HG03342 (cell line): ENCODE measurements around the gene ARRB2.
"Not testable (repeated sequence)": the region's sequence is repeated elsewhere in the genome, so short reads cannot be mapped to it uniquely, and the experiment has no call there.

Experiments used
- ATAC-seq: cut with Tn5 transposase; IDR thresholded peaks from one replicate; pipeline ENCODE4 v1.9.1; 2021; ENCODE audit warnings: mild to moderate bottlenecking, moderate library complexity; ENCODE audit not compliant: unreplicated experiment

Gene ARRB2

GRCh38 chr17:4699401-4700056 lies 10.9 kb upstream of the ARRB2 start:
- not testable (repeated sequence) for ATAC-seq

GRCh38 chr17:4701116-4701515 lies 9.3 kb upstream of the ARRB2 start:
- no peak for ATAC-seq

- no peak for ATAC-seq
These were observed 7.1 kb upstream of the ARRB2 start for GRCh38 chr17:4703330-4703691.

DNA sequence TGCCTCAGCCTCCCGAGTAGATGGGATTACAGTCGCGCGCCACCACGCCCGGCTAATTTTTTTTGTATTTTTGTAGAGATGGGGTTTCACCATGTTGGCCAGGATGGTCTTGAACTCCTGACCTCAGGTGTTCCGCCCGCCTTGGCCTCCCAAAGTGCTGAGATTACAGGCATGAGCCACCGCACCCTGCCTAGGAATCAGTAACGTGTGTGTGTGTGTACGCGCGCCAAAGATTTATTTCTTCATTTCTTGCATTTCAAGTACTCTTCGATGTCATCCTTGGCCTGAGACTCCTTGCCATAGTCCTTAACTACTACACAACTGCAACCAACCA lies 5.9 kb upstream of the ARRB2 start:
- not testable (repeated sequence) for ATAC-seq

DNA sequence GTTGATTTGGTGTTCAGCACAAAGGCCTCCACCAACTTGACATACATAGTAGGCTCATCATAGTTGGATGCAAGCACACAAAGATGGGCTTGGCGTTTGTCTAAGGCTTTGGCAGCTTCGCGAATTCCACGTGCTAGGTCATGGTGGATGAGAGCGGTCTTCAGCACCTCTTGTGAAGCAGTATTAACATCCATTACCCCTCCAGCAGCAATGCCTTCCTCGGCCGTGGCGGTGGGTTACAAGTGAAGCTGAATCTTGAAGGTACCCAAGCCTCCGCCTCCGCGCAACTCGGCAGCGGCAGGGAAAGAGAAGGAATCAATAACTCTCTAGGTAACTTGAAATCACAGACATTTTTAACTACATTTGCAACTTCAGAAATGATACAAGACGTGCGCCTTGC lies 5.4 kb upstream of the ARRB2 start:
- no peak for ATAC-seq

GRCh38 chr17:4706121-4706520 lies 4.3 kb upstream of the ARRB2 start:
- ATAC-seq = no peak

DNA sequence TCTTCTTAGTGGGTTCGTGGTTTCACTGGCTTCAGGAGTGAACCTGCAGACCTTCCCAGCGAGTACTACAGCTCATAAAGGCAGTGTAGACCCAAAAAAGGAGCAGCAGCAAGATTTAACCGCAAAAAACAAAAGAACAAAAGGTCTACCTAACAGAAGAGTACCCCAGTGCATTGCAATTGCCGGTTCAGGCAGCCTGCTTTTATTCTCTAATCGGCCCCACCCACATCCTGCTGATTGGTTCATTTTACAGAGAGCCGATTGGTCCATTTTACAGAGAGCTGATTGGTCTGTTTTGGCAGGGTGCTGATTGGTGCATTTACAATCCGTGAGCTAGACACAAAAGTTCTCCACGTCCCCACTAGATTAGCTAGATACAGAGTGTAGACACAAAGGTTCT lies 2.0 kb upstream of the ARRB2 start:
- no peak for ATAC-seq

GRCh38 chr17:4710693-4711634 lies 532 bp downstream of the ARRB2 start:
- no peak for ATAC-seq

DNA sequence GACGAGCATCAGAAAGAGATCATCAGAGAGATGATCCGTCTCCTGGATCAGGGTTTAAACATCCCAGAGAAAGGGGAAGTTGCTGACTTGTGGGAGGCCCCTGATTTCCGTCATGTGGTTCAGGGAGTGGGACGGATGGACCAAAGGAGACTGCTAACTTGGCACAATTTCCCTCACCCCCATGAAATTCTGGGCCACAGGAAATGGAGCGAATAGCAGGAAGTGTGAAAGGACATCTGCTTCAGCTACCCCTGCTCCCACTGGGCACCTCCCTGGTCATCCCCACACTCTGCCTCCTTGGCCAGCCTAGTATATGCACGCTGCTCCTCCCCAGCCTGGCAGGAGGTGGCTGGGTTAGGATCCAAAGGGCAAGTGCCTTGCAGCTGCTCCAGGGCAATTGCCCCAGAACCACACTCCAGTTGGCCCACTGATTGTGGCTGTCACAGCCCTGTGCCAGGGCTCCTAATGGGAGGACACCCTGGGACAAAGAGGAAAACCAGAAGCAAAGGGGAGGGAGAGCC lies 1.3 kb downstream of the ARRB2 start:
- no peak for ATAC-seq

- ATAC-seq = no peak
These were observed 2.1 kb downstream of the ARRB2 start for GRCh38 chr17:4712526-4712925.

DNA sequence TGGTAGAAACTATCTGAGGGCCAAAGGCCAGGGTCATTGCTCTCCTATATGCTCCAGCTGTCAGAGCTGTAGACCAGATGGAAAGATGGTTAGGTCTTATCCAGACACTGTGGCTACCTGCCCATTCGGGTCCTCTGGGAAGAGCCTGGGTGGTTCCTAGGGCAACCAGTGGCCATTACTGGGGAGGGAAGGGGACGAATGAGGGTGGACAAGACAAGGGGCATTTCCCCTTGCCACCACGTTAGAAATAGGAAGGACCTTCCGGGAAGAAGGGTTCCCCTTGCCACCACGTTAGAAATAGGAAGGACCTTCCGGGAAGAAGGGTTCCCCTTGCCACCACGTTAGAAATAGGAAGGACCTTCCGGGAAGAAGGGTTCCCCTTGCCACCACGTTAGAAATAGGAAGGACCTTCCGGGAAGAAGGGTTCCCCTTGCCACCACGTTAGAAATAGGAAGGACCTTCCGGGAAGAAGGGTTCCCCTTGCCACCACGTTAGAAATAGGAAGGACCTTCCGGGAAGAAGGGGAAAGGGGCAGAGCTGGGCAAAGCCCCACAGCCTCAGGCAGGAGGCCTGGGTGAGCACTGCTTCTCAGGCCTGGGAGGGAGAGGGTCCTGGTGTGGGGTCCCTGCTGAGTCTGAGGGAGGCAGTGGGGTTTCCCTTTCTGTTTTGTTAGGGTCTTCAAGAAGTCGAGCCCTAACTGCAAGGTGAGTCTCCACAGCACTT lies 4.1 kb downstream of the ARRB2 start:
- ATAC-seq = not testable (repeated sequence)

DNA sequence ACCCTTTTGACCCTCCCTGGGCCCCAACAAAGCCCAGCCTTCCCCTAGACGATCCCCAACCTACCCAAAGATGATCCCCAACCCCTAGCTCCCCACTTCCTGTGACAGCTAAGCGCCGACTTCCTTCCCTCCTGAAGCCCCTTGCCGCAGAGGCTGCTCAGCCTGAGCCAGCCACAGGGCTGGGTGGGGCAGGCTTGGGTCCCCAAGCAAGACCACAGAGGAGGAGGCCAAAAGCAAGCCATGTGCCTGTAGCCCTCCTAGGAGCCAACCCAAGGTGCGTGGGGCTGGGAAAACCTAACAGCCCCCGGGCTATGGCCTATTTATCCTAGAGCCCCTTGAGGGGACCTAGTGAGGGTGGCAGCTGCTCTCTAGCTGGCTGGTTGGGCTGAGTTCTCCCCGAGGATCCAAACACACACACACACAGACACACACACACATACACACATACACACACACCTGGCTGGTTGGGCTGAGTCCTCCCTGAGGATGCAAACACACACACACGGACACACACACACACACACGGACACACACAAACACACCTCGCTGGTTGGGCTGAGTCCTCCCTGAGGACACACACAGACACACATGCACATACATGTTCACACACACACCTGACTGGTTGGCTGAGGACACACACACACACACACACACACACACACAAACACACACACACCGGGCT lies 4.8 kb downstream of the ARRB2 start:
- ATAC-seq = no peak

DNA sequence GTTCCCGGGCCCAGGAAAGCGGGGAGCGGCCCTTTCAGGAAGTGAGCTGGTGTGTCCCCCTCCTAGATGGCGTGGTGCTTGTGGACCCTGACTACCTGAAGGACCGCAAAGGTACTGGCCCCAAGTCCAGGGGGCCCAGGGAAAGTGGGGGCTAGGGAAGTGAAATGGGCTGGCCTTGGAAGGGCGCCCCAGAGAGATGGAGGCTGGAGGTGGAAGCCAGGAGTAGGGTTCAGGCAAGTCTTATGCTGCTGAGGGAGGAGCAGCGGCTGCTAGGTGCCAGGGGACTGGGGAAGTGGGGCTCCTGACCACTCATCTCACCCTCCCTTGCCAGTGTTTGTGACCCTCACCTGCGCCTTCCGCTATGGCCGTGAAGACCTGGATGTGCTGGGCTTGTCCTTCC lies 5.6 kb downstream of the ARRB2 start:
- ATAC-seq = no peak

DNA sequence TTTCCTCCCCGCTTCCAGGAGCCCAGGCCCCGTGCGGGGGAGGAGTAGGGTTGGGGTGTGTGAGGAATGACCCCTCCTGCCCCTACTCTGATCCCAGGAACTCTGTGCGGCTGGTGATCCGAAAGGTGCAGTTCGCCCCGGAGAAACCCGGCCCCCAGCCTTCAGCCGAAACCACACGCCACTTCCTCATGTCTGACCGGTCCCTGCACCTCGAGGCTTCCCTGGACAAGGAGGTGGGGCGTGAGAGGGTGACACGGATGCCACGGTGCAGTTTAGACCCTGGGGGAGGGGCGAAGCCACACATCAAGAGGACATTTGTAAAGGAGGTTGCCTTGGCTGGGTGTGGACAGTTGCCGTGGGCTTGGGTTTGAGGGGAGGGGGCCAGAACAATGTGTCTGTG lies 7.4 kb downstream of the ARRB2 start:
- no peak for ATAC-seq

DNA sequence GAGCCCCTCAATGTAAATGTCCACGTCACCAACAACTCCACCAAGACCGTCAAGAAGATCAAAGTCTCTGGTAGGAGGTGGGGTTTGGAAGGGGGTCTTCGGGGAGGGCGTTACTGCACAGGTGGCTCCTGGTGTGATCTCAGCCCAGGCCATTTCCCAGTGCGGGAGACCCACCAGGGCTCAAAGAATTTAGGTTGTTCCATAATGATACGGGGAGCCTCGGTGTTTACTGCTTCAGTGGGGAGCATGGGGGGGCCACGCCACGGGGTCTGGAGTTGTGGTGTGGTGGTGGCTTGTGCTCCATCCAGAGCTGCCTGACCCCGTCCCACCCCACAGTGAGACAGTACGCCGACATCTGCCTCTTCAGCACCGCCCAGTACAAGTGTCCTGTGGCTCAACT lies 7.8 kb downstream of the ARRB2 start:
- ATAC-seq = no peak

- ATAC-seq = no peak
These were observed 8.7 kb downstream of the ARRB2 start for GRCh38 chr17:4719146-4719545.

- no peak for ATAC-seq
These were observed 9.3 kb downstream of the ARRB2 start for GRCh38 chr17:4719684-4720221.

- no peak for ATAC-seq
These were observed 10.4 kb downstream of the ARRB2 start for GRCh38 chr17:4720787-4721186.

DNA sequence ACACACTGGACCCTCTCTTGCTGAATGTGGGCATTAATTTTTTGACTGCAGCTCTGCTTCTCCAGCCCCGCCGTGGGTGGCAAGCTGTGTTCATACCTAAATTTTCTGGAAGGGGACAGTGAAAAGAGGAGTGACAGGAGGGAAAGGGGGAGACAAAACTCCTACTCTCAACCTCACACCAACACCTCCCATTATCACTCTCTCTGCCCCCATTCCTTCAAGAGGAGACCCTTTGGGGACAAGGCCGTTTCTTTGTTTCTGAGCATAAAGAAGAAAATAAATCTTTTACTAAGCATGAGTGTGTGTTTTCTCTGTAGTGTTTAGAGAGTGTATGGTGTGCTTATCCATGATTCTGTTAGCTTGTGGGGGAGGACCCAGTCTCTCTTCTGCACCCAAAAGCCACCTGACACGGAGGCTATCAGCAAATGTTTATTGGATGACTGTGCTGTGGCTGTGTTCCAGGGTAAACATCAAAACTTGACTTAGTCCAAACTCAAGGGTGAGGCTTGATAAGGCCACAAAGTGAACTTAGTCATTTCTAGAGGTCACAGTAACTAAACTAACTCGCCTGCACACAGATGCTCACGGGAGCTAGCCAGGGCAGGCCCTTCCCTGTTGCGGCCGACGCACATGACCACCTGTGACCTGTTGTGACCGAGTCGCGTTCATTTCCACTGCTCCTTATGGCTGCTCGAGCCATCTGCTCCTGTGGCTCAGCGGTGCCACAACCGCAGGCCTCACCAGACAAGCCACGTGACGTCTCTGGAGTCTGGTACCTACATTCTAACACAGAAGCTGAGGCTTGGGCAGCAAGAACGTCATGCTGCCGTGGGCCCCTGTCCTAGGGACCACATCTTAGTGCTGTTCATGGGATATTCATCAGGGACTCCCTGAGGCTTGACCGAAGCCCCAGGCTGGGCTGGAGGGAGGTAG lies 11.0 kb downstream of the ARRB2 start:
- ATAC-seq = no peak
